GM12878 (cell line): Measurements from ENCODE around the gene INPP4B.

Source experiments
- ASH2L ChIP-seq: fragments of 300-600, 200-600 bp; sonication (generic); IDR thresholded peaks from 2 replicates; pipeline ENCODE4 v1.6.1; 2017; ENCODE audit warnings: low read depth, mild to moderate bottlenecking, borderline replicate concordance
- CTCF ChIP-seq, 3 experiments: IDR thresholded peaks in 2 of 3; conservative IDR thresholded peaks in 1 of 3; 2 replicates each; pipeline ENCODE4 v1.5.1; 2011; ENCODE audit warnings: low read depth in 3 of 3, low read length in 3 of 3, mild to moderate bottlenecking in 3 of 3, control low read depth in 2 of 3, moderate library complexity in 2 of 3, inconsistent platforms in 1 of 3, mixed read lengths in 1 of 3; ENCODE audit not compliant: control insufficient read depth in 2 of 3, insufficient read depth in 1 of 3; ENCODE audit errors: extremely low read depth in 1 of 3
- EZH2 ChIP-seq: IDR thresholded peaks from 2 replicates; pipeline ENCODE4 v1.6.1; 2012; ENCODE audit warnings: low read depth, mild to moderate bottlenecking, control low read depth, inconsistent platforms, low read length, borderline replicate concordance; ENCODE audit not compliant: control insufficient read depth
- IRF3 ChIP-seq: fragments of 450-650 bp; IDR thresholded peaks from 2 replicates; pipeline ENCODE4 v1.6.1; 2014; ENCODE audit warnings: mild to moderate bottlenecking
- MYC ChIP-seq: IDR thresholded peaks from 2 replicates; pipeline ENCODE4 v1.6.1; 2011; ENCODE audit warnings: mild to moderate bottlenecking, low read length, moderate library complexity, inconsistent platforms; ENCODE audit not compliant: insufficient read depth, insufficient replicate concordance, insufficient read length, severe bottlenecking
- POLR2AphosphoS5 ChIP-seq: IDR thresholded peaks from 2 replicates; pipeline ENCODE4 v1.6.1; 2011; ENCODE audit warnings: mild to moderate bottlenecking, low read length, inconsistent platforms
- SIX5 ChIP-seq: IDR thresholded peaks from 2 replicates; pipeline ENCODE4 v1.6.1; 2011; ENCODE audit warnings: mild to moderate bottlenecking, low read depth, low read length, moderate library complexity; ENCODE audit not compliant: severe bottlenecking
- TAF1 ChIP-seq: IDR thresholded peaks from 2 replicates; pipeline ENCODE4 v1.6.1; 2011; ENCODE audit warnings: mild to moderate bottlenecking, low read depth, low read length, borderline replicate concordance
- TBL1XR1 ChIP-seq: IDR thresholded peaks from 2 replicates; pipeline ENCODE4 v1.6.1; 2012; ENCODE audit warnings: low read depth, low read length, improper control_type of control experiment

DNA sequence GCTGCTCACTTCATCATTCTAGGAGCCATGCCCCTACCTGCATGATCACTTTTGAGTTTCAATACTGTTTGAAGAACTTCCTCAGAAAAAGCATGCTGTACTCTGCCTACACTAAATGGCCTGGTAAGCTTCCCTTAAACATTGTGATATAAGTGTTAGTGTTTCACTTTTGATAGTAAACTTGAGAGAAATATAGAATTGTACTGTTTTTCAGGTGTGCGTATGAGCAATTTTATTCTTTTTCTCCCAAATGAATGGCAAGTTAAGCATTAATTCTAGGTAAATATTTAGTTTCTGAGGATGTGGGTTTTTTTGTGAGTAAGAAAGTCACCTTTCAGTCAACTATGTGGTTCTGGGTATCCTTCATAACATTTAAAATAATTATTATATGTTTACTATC, 725.2 kb downstream of the INPP4B start:
- TF ChIP-seq POLR2AphosphoS5: no peak
- no peak for TF ChIP-seq EZH2
- no peak for TF ChIP-seq TBL1XR1
- no peak for TF ChIP-seq IRF3
- TF ChIP-seq SIX5: no peak
- TF ChIP-seq MYC: no peak
- TF ChIP-seq TAF1: no peak
- no peak for TF ChIP-seq ASH2L
- no peak for TF ChIP-seq CTCF (IDR thresholded peaks at IDR 0.05 in 2 of 3, conservative IDR thresholded peaks at IDR 0.05 in 1 of 3; ENCODE audit: control insufficient read depth in 2 of 3, extremely low read depth in 1 of 3, insufficient read depth in 1 of 3, low read depth in 3 of 3, low read length in 3 of 3)
